Endodermal cell (in vitro differentiated cells): ENCODE data around the gene PKP2. TPM values are rescaled to one million over a fixed set of nuclear protein-coding genes. Genes with fewer than 3 reads are reported as not detected.

Experiments used
- DNase-seq: peaks from one replicate; pipeline ENCODE4 v3.0.0-alpha.2; 2017
- H3K27ac ChIP-seq: 2 replicates; pipeline ENCODE4 v1.5.1; 2013; ENCODE audit warnings: mild to moderate bottlenecking, low read depth, low read length, moderate library complexity
- H3K27me3 ChIP-seq: 2 replicates; pipeline ENCODE4 v1.6.1; 2013; ENCODE audit warnings: mild to moderate bottlenecking, low read length, moderate library complexity; ENCODE audit not compliant: insufficient read depth, control insufficient read depth, poor library complexity, severe bottlenecking
- H3K36me3 ChIP-seq: 2 replicates; pipeline ENCODE4 v1.7.0; 2013; ENCODE audit warnings: mild to moderate bottlenecking, low read length, moderate library complexity; ENCODE audit not compliant: control insufficient read depth, insufficient read depth
- H3K4me1 ChIP-seq: one replicate; pipeline ENCODE4 v1.7.0; 2013; ENCODE audit warnings: low read length; ENCODE audit not compliant: control insufficient read depth, insufficient read depth
- H3K4me3 ChIP-seq: 2 replicates; pipeline ENCODE4 v1.5.1; 2013; ENCODE audit warnings: mild to moderate bottlenecking, low read length, moderate library complexity
- H3K9ac ChIP-seq: 2 replicates; pipeline ENCODE4 v1.6.1; 2013; ENCODE audit warnings: mild to moderate bottlenecking, low read length, moderate library complexity; ENCODE audit not compliant: poor library complexity, severe bottlenecking; ENCODE audit errors: extremely low read depth
- H3K9me3 ChIP-seq: 2 replicates; pipeline ENCODE4 v1.6.1; 2013; ENCODE audit warnings: mild to moderate bottlenecking, low read length, moderate library complexity; ENCODE audit not compliant: control insufficient read depth
- H3K27ac Mint-ChIP-seq: 2 replicates; pipeline ENCODE4 v1.8.0; 2020; ENCODE audit warnings: mixed read lengths
- H3K27me3 Mint-ChIP-seq: 2 replicates; pipeline ENCODE4 v1.8.0; 2021; ENCODE audit warnings: mild to moderate bottlenecking, mixed read lengths; ENCODE audit not compliant: insufficient read depth
- H3K36me3 Mint-ChIP-seq: 2 replicates; pipeline ENCODE4 v1.8.0; 2020; ENCODE audit warnings: low read depth, mixed read lengths
- H3K4me1 Mint-ChIP-seq: 2 replicates; pipeline ENCODE4 v1.8.0; 2020; ENCODE audit warnings: mixed read lengths
- H3K4me3 Mint-ChIP-seq: 2 replicates; pipeline ENCODE4 v1.8.0; 2020; ENCODE audit warnings: mild to moderate bottlenecking, moderate library complexity, mixed read lengths
- H3K9me3 Mint-ChIP-seq: 2 replicates; pipeline ENCODE4 v1.8.0; 2020; ENCODE audit warnings: mild to moderate bottlenecking, mixed read lengths
- WGBS, 2 experiments: methylation state at CpG; one replicate each; pipeline versions ENCODE4 v1.1.5 to v1.1.7; 2013; ENCODE audit warnings: missing lambda C conversion rate in 2 of 2, mixed read lengths in 1 of 2; ENCODE audit not compliant: insufficient coverage in 1 of 2, insufficient read length in 1 of 2; 5-methylcytosine and 5-hydroxymethylcytosine counted together
- total RNA-seq, 2 donors: library from RNA; stranded (reverse); fragmentation: NEBNext Ultra II Directional in 1 of 2; extraction: Animal tissue kit (Norgen Biotek cat#: 25700) in 1 of 2; gene quantifications; 2 replicates in 1 of 2; 3 replicates in 1 of 2; pipeline ENCODE4 v1.2.1, GENCODE V29; 2021
- TF ChIP-seq, protein P1 (sequence below): fragments of 200-600 bp; sonication (generic); conservative IDR thresholded peaks from 2 replicates; pipeline ENCODE4 v1.5.0; 2021; ENCODE audit warnings: antibody characterized with exemption, mild to moderate bottlenecking

The PKP2 gene
- total RNA-seq, 2 donors from 2014 or later: 62.5 to 124 TPM

DNA sequence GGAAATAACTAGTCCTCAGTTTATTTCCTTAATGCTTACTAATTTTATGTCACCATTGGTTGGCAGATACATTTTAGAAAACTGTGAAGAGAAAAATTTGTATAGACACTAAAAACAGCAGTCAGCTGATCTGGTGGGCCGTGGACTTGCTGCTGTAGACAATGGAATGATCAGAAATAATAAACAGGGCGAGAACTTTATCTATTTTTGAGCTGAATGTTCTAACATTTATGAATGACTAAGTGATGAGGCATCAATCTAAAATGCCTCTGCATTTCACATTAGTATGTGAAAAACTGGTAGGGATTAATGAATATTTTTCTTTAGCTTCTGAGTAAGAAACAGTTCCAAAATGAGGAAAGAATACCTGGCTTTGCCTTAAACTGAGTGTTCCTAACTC lies 24.8 kb upstream of the PKP2 start:
- TF ChIP-seq, protein P1, sequence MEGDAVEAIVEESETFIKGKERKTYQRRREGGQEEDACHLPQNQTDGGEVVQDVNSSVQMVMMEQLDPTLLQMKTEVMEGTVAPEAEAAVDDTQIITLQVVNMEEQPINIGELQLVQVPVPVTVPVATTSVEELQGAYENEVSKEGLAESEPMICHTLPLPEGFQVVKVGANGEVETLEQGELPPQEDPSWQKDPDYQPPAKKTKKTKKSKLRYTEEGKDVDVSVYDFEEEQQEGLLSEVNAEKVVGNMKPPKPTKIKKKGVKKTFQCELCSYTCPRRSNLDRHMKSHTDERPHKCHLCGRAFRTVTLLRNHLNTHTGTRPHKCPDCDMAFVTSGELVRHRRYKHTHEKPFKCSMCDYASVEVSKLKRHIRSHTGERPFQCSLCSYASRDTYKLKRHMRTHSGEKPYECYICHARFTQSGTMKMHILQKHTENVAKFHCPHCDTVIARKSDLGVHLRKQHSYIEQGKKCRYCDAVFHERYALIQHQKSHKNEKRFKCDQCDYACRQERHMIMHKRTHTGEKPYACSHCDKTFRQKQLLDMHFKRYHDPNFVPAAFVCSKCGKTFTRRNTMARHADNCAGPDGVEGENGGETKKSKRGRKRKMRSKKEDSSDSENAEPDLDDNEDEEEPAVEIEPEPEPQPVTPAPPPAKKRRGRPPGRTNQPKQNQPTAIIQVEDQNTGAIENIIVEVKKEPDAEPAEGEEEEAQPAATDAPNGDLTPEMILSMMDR: no peak
- Histone ChIP-seq H3K27ac (no peak overlapping the region), H3K4me1 (no peaks in the 10 kb centered on the region), H3K4me3 (no peak overlapping the region), H3K27me3 (no peaks in the 10 kb centered on the region), H3K9me3 (no peaks in the 10 kb centered on the region), H3K36me3 (no peaks in the 10 kb centered on the region), H3K9ac (no peak overlapping the region)
- Mint-ChIP-seq H3K9me3 (no peaks in the 10 kb centered on the region), H3K36me3 (no peaks in the 10 kb centered on the region), H3K4me1 (no peaks in the 10 kb centered on the region), H3K27ac (no peak overlapping the region), H3K4me3 (no peak overlapping the region), H3K27me3 (no peaks in the 10 kb centered on the region)
- DNase-seq: no peak
- 88 to 94% methylated on average over 2 of the region's 2 CpGs for WGBS, 2 experiments

GRCh38 chr12:32920506-32921085 lies 24.0 kb upstream of the PKP2 start:
- Histone ChIP-seq H3K27me3 (no peaks in the 10 kb centered on the region), H3K4me3 (no peak overlapping the region), H3K9me3 (no peaks in the 10 kb centered on the region), H3K4me1 (no peaks in the 10 kb centered on the region), H3K27ac (no peak overlapping the region), H3K36me3 (no peaks in the 10 kb centered on the region), H3K9ac (no peak overlapping the region)
- Mint-ChIP-seq H3K4me3 (no peak overlapping the region), H3K36me3 (no peaks in the 10 kb centered on the region), H3K27me3 (no peaks in the 10 kb centered on the region), H3K27ac (no peak overlapping the region), H3K9me3 (no peaks in the 10 kb centered on the region), H3K4me1 (no peaks in the 10 kb centered on the region)
- WGBS, 2 experiments: 85 to 88% methylated on average over 4 to 8 of the region's 8 CpGs
- TF ChIP-seq, protein P1: peak; percentile 56
- DNase-seq: no peak

DNA sequence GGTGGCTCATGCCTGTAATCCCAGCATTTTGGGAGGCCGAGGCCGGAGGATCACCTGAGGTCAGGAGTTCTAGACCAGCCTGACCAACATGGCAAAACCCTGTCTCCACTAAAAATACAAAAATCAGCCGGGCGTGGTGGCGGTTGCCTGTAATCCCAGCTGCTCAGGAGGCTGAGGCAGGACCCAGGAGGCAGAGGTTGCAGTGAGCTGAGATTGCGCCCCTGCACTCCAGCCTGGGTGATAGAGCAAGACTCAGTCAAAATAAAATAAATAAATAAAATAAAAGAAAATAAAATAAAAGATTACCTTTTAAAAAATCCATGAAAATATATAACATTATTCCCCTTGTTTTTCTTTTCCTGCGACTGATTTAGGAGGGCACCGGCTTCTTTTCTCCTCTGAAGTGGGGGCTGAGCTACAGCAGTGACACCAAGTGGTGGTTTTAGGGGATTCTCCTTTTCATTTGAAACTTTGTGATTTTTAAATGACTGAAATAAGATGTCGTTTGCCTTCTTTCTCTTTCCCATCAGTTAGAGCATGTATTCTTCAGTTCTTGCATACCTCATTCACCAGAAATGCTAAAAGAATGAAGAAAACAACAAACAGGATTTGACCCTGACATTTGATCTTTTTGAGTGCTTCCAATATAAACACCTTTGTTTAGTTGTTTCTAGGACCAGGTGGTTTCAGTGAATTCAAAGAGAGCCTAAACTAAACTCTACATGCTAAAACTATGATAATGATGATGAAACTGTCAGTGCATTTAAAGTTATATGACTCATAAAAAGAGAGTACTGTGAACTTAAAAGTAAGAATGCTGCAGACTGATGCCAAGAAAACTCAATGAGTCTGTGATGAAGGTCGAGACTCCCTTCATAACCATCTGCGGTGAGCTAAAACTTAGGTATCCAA lies 22.6 kb upstream of the PKP2 start:
- TF ChIP-seq, protein P1: peak; percentile 99
- no peak overlapping the region for H3K4me3 Mint-ChIP-seq
- H3K27me3 Mint-ChIP-seq: no peaks in the 10 kb centered on the region
- 71 to 100% methylated on average over 3 to 11 of the region's 11 CpGs for WGBS, 2 experiments
- H3K4me3 ChIP-seq: no peak overlapping the region
- H3K9ac ChIP-seq: no peak overlapping the region
- no peak overlapping the region for H3K27ac ChIP-seq
- no peaks in the 10 kb centered on the region for H3K27me3 ChIP-seq
- DNase-seq: peak; percentile 63
- H3K9me3 Mint-ChIP-seq: no peaks in the 10 kb centered on the region
- no peaks in the 10 kb centered on the region for H3K36me3 ChIP-seq
- H3K4me1 ChIP-seq: no peaks in the 10 kb centered on the region
- no peaks in the 10 kb centered on the region for H3K9me3 ChIP-seq
- peak overlapping the region; percentile 21 for H3K27ac Mint-ChIP-seq
- no peaks in the 10 kb centered on the region for H3K36me3 Mint-ChIP-seq
- no peaks in the 10 kb centered on the region for H3K4me1 Mint-ChIP-seq
